HepG2 (cell line): ENCODE data around the gene WHAMM. TPM values are rescaled to one million over a fixed set of nuclear protein-coding genes. Genes with fewer than 3 reads are reported as not detected.

Source experiments
- HMG20A ChIP-seq: IDR thresholded peaks from 2 replicates; pipeline ENCODE4 v1.6.1; 2016; ENCODE audit warnings: borderline replicate concordance
- HNRNPL ChIP-seq: fragments of 200-400 bp; formaldehyde crosslinking; IDR thresholded peaks from 2 replicates; pipeline ENCODE4 v1.6.1; 2017; ENCODE audit warnings: mild to moderate bottlenecking, low read depth, low read length
- JDP2 ChIP-seq: sonication (generic); formaldehyde crosslinking; IDR thresholded peaks from 2 replicates; pipeline ENCODE4 v1.8.1; 2022; ENCODE audit warnings: missing genetic modification reagents, borderline replicate concordance
- MTF1 ChIP-seq: sonication (generic); formaldehyde crosslinking; IDR thresholded peaks from 2 replicates; pipeline ENCODE4 v1.5.0; 2020; ENCODE audit warnings: missing genetic modification reagents
- NBN ChIP-seq: fragments of 450-650 bp; conservative IDR thresholded peaks from 2 replicates; pipeline ENCODE4 v1.6.1; 2017
- NCOR1 ChIP-seq: fragments of 200-600 bp; sonication (generic); IDR thresholded peaks from 2 replicates; pipeline ENCODE4 v1.7.0; 2017; ENCODE audit warnings: antibody characterized with exemption, low read length, borderline replicate concordance
- NFE2L1 ChIP-seq: sonication (generic); formaldehyde crosslinking; IDR thresholded peaks from 2 replicates; pipeline ENCODE4 v1.4.0; 2020; ENCODE audit warnings: missing genetic modification reagents, mild to moderate bottlenecking, borderline replicate concordance
- NR2F6 ChIP-seq, 2 experiments: IDR thresholded peaks; 2 replicates each; pipeline ENCODE4 v1.6.1; 2016; ENCODE audit warnings: antibody characterized with exemption in 1 of 2, mild to moderate bottlenecking in 1 of 2
- RFX1 ChIP-seq: fragments of 450-650 bp; IDR thresholded peaks from 2 replicates; pipeline ENCODE4 v1.6.1; 2017
- SRSF9 ChIP-seq: fragments of 200-400 bp; formaldehyde crosslinking; IDR thresholded peaks from 2 replicates; pipeline ENCODE4 v1.6.1; 2018; ENCODE audit warnings: borderline replicate concordance, mild to moderate bottlenecking, low read depth, low read length; ENCODE audit not compliant: insufficient read depth, poor library complexity, severe bottlenecking
- WIZ ChIP-seq: sonication (generic); formaldehyde crosslinking; IDR thresholded peaks from 2 replicates; pipeline ENCODE4 v1.5.1; 2020; ENCODE audit warnings: mild to moderate bottlenecking, missing genetic modification reagents
- ZFP36 ChIP-seq: fragments of 150-350 bp; IDR thresholded peaks from 2 replicates; pipeline ENCODE4 v1.6.1; 2018; ENCODE audit warnings: borderline replicate concordance, low read length, low read depth; ENCODE audit not compliant: partially characterized antibody
- ZNF33B ChIP-seq: sonication (generic); formaldehyde crosslinking; IDR thresholded peaks from 2 replicates; pipeline ENCODE4 v1.5.1; 2020; ENCODE audit warnings: mild to moderate bottlenecking, missing genetic modification reagents
- ZNF432 ChIP-seq: sonication (generic); formaldehyde crosslinking; IDR thresholded peaks from 2 replicates; pipeline ENCODE4 v1.5.0; 2020; ENCODE audit warnings: missing genetic modification reagents, mild to moderate bottlenecking, borderline replicate concordance
- ZSCAN21 ChIP-seq: sonication (generic); formaldehyde crosslinking; IDR thresholded peaks from 2 replicates; pipeline ENCODE4 v1.8.0; 2022; ENCODE audit warnings: mild to moderate bottlenecking, missing genetic modification reagents, moderate library complexity, borderline replicate concordance
- ZSCAN25 ChIP-seq: sonication (generic); formaldehyde crosslinking; IDR thresholded peaks from 2 replicates; pipeline ENCODE4 v1.8.0; 2022; ENCODE audit warnings: mild to moderate bottlenecking, missing genetic modification reagents
- polyA plus RNA-seq, 8 experiments: library from polyadenylated mRNA; depleted of rRNA in 3 of 8; stranded (reverse) in 7 of 8; unstranded in 1 of 8; fragments of >200 nt; fragmentation: Illumina TruSeq in 4 of 8; extraction: Trizol in 4 of 8; gene quantifications; 2 replicates each; pipeline versions ENCODE4 v1.2.1 to v1.2.3, GENCODE V29; 2011 to 2016; ENCODE audit warnings: low read depth in 4 of 8, missing spikeins in 1 of 8, mixed read lengths in 1 of 8; ENCODE audit not compliant: insufficient read depth in 1 of 8
- total RNA-seq, 5 experiments: library from RNA; depleted of rRNA; stranded (reverse); fragments of >200 nt; fragmentation: Illumina TruSeq; extraction: Trizol; gene quantifications; 2 replicates each; pipeline ENCODE4 v1.2.3, GENCODE V29; 2016; ENCODE audit warnings: low read depth in 1 of 5
- TF ChIP-seq, protein P1 (sequence below): conservative IDR thresholded peaks from 2 replicates; pipeline ENCODE4 v1.6.1; 2018; ENCODE audit warnings: missing genetic modification reagents
- TF ChIP-seq, protein P2 (sequence below): fragments of 450-650 bp; IDR thresholded peaks from 2 replicates; pipeline ENCODE4 v1.6.1; 2016
- TF ChIP-seq, protein P3 (sequence below): IDR thresholded peaks from 2 replicates; pipeline ENCODE4 v1.6.1; 2012; ENCODE audit warnings: low read depth, low read length, improper control_type of control experiment

The WHAMM gene
- total and polyA plus RNA-seq, 2 of the 13 experiments (the other 11 are each of a cell fraction or from before 2014, with no cell fraction given), result 2.9 to 3.0 TPM

DNA sequence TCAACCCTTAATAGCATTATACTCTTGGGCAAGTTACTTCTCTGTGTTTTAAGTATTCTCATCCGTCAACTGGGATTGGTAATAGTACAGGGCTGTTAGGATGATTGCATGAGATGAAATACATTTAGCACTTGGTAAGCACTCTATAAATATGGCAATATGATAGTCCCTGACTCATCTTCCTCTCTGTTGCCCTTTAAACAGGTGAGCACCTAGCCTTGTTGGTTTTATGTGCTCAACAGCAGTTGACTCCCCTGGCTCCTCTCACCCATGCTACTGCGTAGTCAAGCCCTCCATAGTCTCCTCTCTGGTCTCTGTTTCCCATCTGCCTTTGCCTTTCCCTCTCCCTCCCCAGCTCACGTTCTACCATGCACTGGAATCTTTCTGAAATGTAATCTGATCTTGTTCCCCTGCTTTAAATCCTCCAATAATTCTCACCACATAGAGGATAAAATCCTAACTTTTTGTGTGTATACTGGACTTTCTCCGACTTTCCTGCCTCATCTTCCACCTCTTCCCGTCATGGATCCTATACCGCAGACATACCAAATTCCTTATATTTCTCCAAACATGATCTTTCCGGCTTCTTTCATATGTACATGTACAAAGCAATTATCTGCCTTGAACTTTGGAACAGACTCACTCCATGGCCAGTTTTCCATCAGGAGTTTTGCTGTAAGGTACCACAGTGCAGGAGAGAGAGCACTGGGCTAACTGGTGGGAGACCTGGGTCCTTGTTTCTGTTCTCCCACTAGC is 45.9 kb upstream of the WHAMM start (continued):
- TF ChIP-seq MTF1 (CRISPR knock-in tag) (no peak), SRSF9 (no peak), WIZ (CRISPR knock-in tag) (peak; percentile 63; the same call in 1 of the 2 replicates), ZSCAN21 (CRISPR knock-in tag) (no peak), NCOR1 (peak; percentile 71; the same call in 1 of the 2 replicates), NR2F6 (IDR thresholded peaks at IDR 0.05) (0 out of 2 replicates have a peak, but pooled peaks have one; percentile 16), NR2F6 (CRISPR knock-in tag; IDR thresholded peaks at IDR 0.05) (no peak), ZSCAN25 (no peak), ZNF432 (CRISPR knock-in tag) (no peak), RFX1 (no peak), HMG20A (CRISPR knock-in tag) (peak; percentile 44; the same call in 1 of the 2 replicates), ZNF33B (CRISPR knock-in tag) (no peak), HNRNPL (no peak), NFE2L1 (CRISPR knock-in tag) (no peak), ZFP36 (no peak), NBN (no peak), JDP2 (no peak)
- TF ChIP-seq, protein P1, sequence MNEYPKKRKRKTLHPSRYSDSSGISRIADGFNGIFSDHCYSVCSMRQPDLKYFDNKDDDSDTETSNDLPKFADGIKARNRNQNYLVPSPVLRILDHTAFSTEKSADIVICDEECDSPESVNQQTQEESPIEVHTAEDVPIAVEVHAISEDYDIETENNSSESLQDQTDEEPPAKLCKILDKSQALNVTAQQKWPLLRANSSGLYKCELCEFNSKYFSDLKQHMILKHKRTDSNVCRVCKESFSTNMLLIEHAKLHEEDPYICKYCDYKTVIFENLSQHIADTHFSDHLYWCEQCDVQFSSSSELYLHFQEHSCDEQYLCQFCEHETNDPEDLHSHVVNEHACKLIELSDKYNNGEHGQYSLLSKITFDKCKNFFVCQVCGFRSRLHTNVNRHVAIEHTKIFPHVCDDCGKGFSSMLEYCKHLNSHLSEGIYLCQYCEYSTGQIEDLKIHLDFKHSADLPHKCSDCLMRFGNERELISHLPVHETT (CRISPR knock-in tag), result no peak
- TF ChIP-seq, protein P2, sequence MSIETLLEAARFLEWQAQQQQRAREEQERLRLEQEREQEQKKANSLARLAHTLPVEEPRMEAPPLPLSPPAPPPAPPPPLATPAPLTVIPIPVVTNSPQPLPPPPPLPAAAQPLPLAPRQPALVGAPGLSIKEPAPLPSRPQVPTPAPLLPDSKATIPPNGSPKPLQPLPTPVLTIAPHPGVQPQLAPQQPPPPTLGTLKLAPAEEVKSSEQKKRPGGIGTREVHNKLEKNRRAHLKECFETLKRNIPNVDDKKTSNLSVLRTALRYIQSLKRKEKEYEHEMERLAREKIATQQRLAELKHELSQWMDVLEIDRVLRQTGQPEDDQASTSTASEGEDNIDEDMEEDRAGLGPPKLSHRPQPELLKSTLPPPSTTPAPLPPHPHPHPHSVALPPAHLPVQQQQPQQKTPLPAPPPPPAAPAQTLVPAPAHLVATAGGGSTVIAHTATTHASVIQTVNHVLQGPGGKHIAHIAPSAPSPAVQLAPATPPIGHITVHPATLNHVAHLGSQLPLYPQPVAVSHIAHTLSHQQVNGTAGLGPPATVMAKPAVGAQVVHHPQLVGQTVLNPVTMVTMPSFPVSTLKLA, result no peak
- TF ChIP-seq, protein P3, sequence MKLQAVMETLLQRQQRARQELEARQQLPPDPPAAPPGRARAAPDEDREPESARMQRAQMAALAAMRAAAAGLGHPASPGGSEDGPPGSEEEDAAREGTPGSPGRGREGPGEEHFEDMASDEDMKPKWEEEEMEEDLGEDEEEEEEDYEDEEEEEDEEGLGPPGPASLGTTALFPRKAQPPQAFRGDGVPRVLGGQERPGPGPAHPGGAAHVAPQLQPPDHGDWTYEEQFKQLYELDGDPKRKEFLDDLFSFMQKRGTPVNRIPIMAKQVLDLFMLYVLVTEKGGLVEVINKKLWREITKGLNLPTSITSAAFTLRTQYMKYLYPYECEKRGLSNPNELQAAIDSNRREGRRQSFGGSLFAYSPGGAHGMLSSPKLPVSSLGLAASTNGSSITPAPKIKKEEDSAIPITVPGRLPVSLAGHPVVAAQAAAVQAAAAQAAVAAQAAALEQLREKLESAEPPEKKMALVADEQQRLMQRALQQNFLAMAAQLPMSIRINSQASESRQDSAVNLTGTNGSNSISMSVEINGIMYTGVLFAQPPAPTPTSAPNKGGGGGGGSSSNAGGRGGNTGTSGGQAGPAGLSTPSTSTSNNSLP, result peak; percentile 67
